ENCODE results near the gene ZNF785. TPM values are rescaled to one million over a fixed set of nuclear protein-coding genes. Genes with fewer than 3 reads are reported as not detected.

Gene ZNF785
- total RNA-seq, 1 donor from 2014 or later = 58.4 TPM

GRCh38 chr16:30562021-30562420 is 23.5 kb downstream of the ZNF785 start:
- Mint-ChIP-seq H3K4me3 (ENCODE audit: unreplicated experiment) (no peak overlapping the region), H3K27ac (ENCODE audit: unreplicated experiment) (no peak overlapping the region), H3K4me1 (ENCODE audit: low read depth, unreplicated experiment) (peaks cover 33% of the 10 kb centered on the region), H3K27me3 (ENCODE audit: unreplicated experiment) (peaks cover 15% of the 10 kb centered on the region), H3K9me3 (ENCODE audit: unreplicated experiment) (peaks cover 20% of the 10 kb centered on the region), H3K36me3 (ENCODE audit: unreplicated experiment) (no peaks in the 10 kb centered on the region)
- DNase-seq = no peak
- TF ChIP-seq, protein P1, sequence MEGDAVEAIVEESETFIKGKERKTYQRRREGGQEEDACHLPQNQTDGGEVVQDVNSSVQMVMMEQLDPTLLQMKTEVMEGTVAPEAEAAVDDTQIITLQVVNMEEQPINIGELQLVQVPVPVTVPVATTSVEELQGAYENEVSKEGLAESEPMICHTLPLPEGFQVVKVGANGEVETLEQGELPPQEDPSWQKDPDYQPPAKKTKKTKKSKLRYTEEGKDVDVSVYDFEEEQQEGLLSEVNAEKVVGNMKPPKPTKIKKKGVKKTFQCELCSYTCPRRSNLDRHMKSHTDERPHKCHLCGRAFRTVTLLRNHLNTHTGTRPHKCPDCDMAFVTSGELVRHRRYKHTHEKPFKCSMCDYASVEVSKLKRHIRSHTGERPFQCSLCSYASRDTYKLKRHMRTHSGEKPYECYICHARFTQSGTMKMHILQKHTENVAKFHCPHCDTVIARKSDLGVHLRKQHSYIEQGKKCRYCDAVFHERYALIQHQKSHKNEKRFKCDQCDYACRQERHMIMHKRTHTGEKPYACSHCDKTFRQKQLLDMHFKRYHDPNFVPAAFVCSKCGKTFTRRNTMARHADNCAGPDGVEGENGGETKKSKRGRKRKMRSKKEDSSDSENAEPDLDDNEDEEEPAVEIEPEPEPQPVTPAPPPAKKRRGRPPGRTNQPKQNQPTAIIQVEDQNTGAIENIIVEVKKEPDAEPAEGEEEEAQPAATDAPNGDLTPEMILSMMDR (IDR thresholded peaks at IDR 0.05; ENCODE audit: partially characterized antibody, unreplicated experiment) = no peak

DNA sequence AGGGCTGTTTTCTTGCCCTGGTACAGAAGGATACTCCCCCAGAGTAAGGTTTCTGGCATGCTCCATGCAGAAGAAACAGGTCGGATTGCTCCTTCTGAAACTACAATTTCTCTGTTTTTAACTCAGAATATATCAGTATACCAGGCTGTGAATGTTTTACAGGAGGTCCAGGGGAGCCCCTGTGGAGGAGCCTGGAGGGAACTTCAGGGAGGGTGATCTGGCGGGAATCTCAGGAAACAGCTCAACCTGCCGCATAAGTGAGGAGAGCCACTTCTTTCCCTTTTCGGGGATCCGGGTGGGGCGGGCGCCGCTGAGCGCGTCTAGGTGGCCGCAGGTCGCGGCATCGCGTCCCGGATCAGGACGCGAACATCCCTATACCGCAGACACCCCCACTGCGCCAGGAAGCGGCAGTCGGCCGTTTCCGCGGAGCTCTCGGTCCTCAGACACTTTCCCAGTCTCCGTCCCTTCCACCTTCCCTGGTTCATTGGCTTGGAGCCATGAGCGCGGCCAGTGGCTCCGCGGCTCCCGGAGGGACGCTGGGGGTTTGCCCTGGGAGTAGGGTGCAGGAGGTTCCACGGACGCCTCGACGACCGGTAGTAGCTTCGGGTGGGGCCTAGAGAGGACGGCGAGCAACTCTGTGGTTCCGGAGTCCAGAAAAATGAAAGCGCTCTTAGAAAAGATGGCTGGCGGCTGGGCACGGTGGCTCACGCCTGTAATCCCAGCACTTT is 24.2 kb downstream of the ZNF785 start:
- H3K27ac Mint-ChIP-seq (ENCODE audit: unreplicated experiment) = no peak overlapping the region
- H3K4me3 Mint-ChIP-seq (ENCODE audit: unreplicated experiment) = peak overlapping the region; percentile 4
- H3K4me1 Mint-ChIP-seq (ENCODE audit: low read depth, unreplicated experiment) = peaks cover 30% of the 10 kb centered on the region
- H3K9me3 Mint-ChIP-seq (ENCODE audit: unreplicated experiment) = peaks cover 17% of the 10 kb centered on the region
- no peaks in the 10 kb centered on the region for H3K36me3 Mint-ChIP-seq (ENCODE audit: unreplicated experiment)
- peaks cover 17% of the 10 kb centered on the region for H3K27me3 Mint-ChIP-seq (ENCODE audit: unreplicated experiment)
- no peak for DNase-seq
- TF ChIP-seq, protein P1 (IDR thresholded peaks at IDR 0.05; ENCODE audit: partially characterized antibody, unreplicated experiment) = no peak

- no peak for DNase-seq
- TF ChIP-seq, protein P1 (IDR thresholded peaks at IDR 0.05; ENCODE audit: partially characterized antibody, unreplicated experiment) = no peak
- Mint-ChIP-seq H3K36me3 (ENCODE audit: unreplicated experiment) (no peaks in the 10 kb centered on the region), H3K9me3 (ENCODE audit: unreplicated experiment) (peaks cover 12% of the 10 kb centered on the region), H3K4me3 (ENCODE audit: unreplicated experiment) (peak overlapping the region; percentile 85), H3K27ac (ENCODE audit: unreplicated experiment) (peak overlapping the region; percentile 99), H3K4me1 (ENCODE audit: low read depth, unreplicated experiment) (peaks cover 23% of the 10 kb centered on the region), H3K27me3 (ENCODE audit: unreplicated experiment) (peaks cover 12% of the 10 kb centered on the region)
These were observed 25.8 kb downstream of the ZNF785 start for GRCh38 chr16:30559690-30560089.

- TF ChIP-seq, protein P1 (IDR thresholded peaks at IDR 0.05; ENCODE audit: partially characterized antibody, unreplicated experiment) = no peak
- no peak for DNase-seq
- Mint-ChIP-seq H3K27ac (ENCODE audit: unreplicated experiment) (peak overlapping the region; percentile 99), H3K4me1 (ENCODE audit: low read depth, unreplicated experiment) (peaks cover 25% of the 10 kb centered on the region), H3K36me3 (ENCODE audit: unreplicated experiment) (peaks cover 6% of the 10 kb centered on the region), H3K9me3 (ENCODE audit: unreplicated experiment) (peaks cover 12% of the 10 kb centered on the region), H3K4me3 (ENCODE audit: unreplicated experiment) (peak overlapping the region; percentile 85), H3K27me3 (ENCODE audit: unreplicated experiment) (peaks cover 12% of the 10 kb centered on the region)
These were observed 26.6 kb downstream of the ZNF785 start for GRCh38 chr16:30558789-30559377.

Measured in glutamatergic neuron (in vitro differentiated cells).